Tibial artery (tissue), 4 donors: ENCODE data around the gene ANKRD66.
"Not testable (repeated sequence)": the region's sequence is repeated elsewhere in the genome, so short reads cannot be mapped to it uniquely, and the experiment has no call there.

Experiments used
- DNase-seq, 2 donors: peaks; one replicate each; pipeline ENCODE4 v3.0.0-alpha.2; 2019
- H3K27ac ChIP-seq, 2 donors: fragments of 200-600 bp; sonication (generic) in 1 of 2; 1 replicate in 1 of 2; 2 replicates in 1 of 2; pipeline ENCODE4 v1.5.1; 2018 to 2019; ENCODE audit warnings: mild to moderate bottlenecking in 1 of 2
- H3K27me3 ChIP-seq, 2 donors: fragments of 200-600 bp; sonication (generic) in 1 of 2; one replicate each; pipeline versions ENCODE4 v1.5.1 to v1.6.0; 2016 to 2019
- H3K36me3 ChIP-seq, 3 donors: fragments of 200-600 bp; sonication (generic) in 2 of 3; one replicate each; pipeline ENCODE4 v1.5.1; 2016 to 2019; ENCODE audit warnings: mild to moderate bottlenecking in 2 of 3
- H3K4me1 ChIP-seq, 4 donors: fragments of 200-600 bp; sonication (generic) in 2 of 4; 1 replicate in 3 of 4; 2 replicates in 1 of 4; pipeline ENCODE4 v1.5.1; 2016 to 2019
- H3K4me3 ChIP-seq, 2 donors: fragments of 200-600 bp; sonication (generic) in 1 of 2; 1 replicate in 1 of 2; 2 replicates in 1 of 2; pipeline ENCODE4 v1.5.1; 2018 to 2019; ENCODE audit warnings: mild to moderate bottlenecking in 2 of 2
- H3K9me3 ChIP-seq, 3 donors: fragments of 200-600 bp; sonication (generic) in 1 of 3; one replicate each; pipeline ENCODE4 v1.5.1; 2016 to 2019
- intact Hi-C: fragments of 100-400 bp; cut with DNase I; formaldehyde crosslinking; loops from one replicate; pipeline ENCODE4 v1.15.0; 2023; ENCODE audit warnings: low total_unique reads
- TF ChIP-seq, protein P1 (sequence below), 2 experiments: fragments of 200-600 bp in 1 of 2; fragments of 450-650 bp in 1 of 2; IDR thresholded peaks; one replicate each; pipeline ENCODE4 v1.5.1; 2017 to 2019; ENCODE audit warnings: antibody characterized with exemption in 2 of 2, mild to moderate bottlenecking in 1 of 2, moderate library complexity in 1 of 2

Gene ANKRD66

DNA sequence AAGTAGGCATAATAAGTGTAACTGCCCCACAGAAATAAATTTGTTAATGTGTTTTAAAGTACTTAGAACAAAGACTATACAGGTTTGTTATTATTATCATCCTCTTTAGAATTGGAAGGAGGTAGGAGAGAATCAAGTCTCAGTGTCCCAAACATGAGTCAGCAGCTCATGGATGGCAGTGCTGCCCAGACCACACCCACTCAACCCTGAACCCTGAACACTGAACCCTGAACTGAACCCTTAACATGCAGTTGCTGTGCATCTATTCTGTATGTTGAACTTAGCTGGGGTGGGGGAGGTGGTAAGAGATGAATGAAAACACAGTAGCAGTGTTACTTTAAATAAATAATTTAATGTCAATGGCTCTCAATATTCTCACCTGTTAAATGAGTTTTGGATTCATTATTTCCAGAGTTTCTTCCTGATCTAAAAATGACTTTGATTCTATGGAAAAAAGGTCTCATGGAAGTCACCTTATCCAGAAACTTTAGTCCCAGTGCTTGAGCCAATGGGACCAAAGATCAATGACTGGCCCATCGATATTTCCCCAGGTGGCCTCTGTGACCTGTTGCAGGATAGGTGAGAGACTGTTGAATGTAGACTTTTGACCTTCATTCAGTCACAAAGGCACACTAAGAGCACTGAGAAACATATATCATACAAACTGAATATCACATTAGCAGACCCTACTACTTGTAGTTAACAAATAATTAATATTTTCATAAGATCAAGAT lies 3.1 kb upstream of the ANKRD66 start:
- H3K27ac ChIP-seq = no peak overlapping the region
- H3K4me1 ChIP-seq = no peaks in the 10 kb centered on the region
- no peaks in the 10 kb centered on the region for H3K9me3 ChIP-seq
- TF ChIP-seq, protein P1, sequence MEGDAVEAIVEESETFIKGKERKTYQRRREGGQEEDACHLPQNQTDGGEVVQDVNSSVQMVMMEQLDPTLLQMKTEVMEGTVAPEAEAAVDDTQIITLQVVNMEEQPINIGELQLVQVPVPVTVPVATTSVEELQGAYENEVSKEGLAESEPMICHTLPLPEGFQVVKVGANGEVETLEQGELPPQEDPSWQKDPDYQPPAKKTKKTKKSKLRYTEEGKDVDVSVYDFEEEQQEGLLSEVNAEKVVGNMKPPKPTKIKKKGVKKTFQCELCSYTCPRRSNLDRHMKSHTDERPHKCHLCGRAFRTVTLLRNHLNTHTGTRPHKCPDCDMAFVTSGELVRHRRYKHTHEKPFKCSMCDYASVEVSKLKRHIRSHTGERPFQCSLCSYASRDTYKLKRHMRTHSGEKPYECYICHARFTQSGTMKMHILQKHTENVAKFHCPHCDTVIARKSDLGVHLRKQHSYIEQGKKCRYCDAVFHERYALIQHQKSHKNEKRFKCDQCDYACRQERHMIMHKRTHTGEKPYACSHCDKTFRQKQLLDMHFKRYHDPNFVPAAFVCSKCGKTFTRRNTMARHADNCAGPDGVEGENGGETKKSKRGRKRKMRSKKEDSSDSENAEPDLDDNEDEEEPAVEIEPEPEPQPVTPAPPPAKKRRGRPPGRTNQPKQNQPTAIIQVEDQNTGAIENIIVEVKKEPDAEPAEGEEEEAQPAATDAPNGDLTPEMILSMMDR (IDR thresholded peaks at IDR 0.05) = no peak
- no peak for DNase-seq
- no peaks in the 10 kb centered on the region for H3K27me3 ChIP-seq
- intact Hi-C loops = no loop called here
- no peak overlapping the region for H3K4me3 ChIP-seq
- H3K36me3 ChIP-seq = no peaks in the 10 kb centered on the region

DNA sequence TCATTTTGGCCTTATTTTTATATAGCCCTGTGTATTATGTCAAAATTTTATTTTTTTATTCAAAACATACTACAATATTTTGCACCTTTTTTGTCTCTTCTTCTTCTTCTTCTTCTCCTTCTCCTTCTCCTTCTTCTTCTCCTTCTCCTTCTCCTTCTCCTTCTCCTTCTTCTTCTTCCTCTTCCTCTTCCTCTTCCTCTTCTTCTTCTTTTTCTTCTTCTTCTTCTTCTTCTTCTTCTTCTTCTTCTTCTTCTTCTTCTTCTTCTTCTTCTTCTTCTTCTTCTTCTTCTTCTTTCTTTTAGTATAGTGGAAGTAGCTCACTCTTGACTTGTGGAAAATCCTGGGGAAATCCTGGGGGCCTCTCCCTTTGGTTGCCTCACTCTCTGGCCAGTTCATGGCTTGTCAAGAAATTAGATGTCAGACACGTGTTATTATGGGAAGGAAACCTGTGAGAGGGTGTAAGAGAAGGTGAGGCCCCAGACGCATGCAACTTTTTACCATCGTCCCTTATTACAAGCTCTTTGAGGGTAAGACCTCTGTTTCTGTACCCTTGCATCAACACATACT lies 2.5 kb upstream of the ANKRD66 start:
- H3K36me3 ChIP-seq, H3K27me3 ChIP-seq, DNase-seq, H3K9me3 ChIP-seq, intact Hi-C loops, H3K4me1 ChIP-seq, H3K27ac ChIP-seq, H3K4me3 ChIP-seq: not testable (repeated sequence)

DNA sequence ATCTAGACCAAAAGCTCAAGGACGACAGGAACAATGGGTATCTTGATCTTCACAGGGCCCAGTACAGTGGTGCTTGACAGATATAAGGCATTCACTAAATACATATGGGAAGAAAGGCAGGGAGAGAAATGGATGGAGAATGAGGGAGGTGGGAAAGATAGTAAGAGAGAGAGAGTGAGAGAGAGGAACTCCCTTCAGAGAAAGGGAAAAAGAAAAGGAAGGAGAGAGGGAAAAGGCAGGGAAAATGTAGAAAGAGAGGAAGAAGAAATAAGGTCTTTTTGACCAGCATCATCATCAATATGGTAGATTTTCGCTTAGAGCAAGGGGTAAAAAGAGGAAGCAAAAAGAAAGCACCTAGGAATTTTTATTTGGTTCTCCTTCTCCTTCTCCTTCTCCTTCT lies 760 bp upstream of the ANKRD66 start:
- no peaks in the 10 kb centered on the region for H3K27me3 ChIP-seq
- no peak for DNase-seq
- H3K27ac ChIP-seq = no peak overlapping the region
- no peaks in the 10 kb centered on the region for H3K9me3 ChIP-seq
- intact Hi-C loops = no loop called here
- no peaks in the 10 kb centered on the region for H3K36me3 ChIP-seq
- no peak overlapping the region for H3K4me3 ChIP-seq
- TF ChIP-seq, protein P1 (IDR thresholded peaks at IDR 0.05) = no peak
- H3K4me1 ChIP-seq = no peaks in the 10 kb centered on the region

DNA sequence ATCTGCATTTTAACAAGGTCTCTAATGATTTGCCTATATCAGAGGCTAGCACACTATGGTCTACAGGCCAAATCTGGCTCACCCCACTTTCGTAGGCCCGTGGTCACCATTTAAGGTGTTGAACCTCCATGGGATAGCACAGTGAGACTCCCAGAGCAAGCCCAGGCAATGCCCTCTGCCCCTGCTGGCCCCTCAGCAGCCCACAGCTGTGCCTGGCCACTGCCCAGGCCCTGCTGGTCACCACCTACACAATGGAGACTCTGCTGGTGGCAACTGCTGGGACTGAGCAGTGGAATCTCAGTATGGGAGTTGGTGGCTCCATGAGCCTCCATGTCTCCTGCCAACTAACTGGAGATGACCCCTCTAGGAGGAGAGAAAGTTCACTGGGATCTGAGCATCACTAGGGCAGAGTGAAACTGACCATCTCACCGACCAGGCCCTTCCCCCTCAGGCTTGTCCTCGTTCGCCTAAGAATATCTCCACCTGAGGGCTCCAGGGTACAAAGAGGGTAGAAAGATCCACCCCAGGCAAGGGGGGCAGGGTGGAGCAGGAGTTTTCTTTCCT lies 2.3 kb downstream of the ANKRD66 start:
- no peak overlapping the region for H3K27ac ChIP-seq
- H3K36me3 ChIP-seq = no peaks in the 10 kb centered on the region
- no peaks in the 10 kb centered on the region for H3K9me3 ChIP-seq
- DNase-seq = no peak
- TF ChIP-seq, protein P1 (IDR thresholded peaks at IDR 0.05) = no peak
- no peaks in the 10 kb centered on the region for H3K4me1 ChIP-seq
- no peaks in the 10 kb centered on the region for H3K27me3 ChIP-seq
- intact Hi-C loops = no loop called here
- no peak overlapping the region for H3K4me3 ChIP-seq

DNA sequence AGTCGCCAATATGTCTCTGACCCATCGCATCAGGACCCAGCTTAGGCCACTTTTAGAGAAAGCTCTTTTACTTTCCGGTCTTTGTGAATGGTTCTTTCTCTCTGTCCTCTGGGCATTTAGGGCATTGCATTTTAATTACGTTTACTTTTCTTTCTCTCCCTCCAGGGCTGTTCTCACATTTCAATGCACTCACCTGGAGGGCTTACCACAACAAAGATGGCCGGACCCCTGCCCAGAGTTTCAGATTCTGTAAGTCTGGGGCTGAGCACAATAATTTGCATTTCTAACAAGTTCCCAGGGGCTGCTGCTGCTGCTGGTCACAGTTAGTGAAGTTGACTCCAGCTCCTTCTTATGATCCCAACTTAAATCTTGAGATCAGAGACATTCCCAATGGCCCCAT lies 3.0 kb downstream of the ANKRD66 start:
- intact Hi-C loops = no loop called here
- no peak overlapping the region for H3K4me3 ChIP-seq
- TF ChIP-seq, protein P1 (IDR thresholded peaks at IDR 0.05) = no peak
- no peak overlapping the region for H3K27ac ChIP-seq
- DNase-seq = no peak
- H3K27me3 ChIP-seq = no peaks in the 10 kb centered on the region
- H3K9me3 ChIP-seq = no peaks in the 10 kb centered on the region
- no peaks in the 10 kb centered on the region for H3K36me3 ChIP-seq
- H3K4me1 ChIP-seq = no peaks in the 10 kb centered on the region

DNA sequence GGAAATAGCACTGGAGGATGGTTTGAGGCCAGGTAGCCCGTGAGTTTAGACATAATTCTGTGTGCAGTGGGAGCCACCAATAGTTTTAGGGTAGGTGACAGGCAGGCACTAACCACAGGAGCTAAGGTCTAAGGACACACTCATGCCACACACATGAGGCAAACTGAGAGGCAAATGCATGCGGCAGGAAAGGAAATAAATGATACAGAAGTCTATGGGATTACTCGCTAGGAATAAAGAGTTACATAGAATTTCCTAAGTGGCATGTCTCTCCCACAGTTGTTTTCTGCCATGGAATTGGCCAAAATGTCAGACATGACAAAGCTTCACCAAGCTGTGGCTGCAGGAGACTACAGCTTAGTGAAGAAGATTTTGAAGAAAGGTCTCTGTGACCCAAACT lies 4.9 kb downstream of the ANKRD66 start:
- no peaks in the 10 kb centered on the region for H3K36me3 ChIP-seq
- H3K4me3 ChIP-seq = no peak overlapping the region
- no peaks in the 10 kb centered on the region for H3K27me3 ChIP-seq
- intact Hi-C loops = no loop called here
- no peaks in the 10 kb centered on the region for H3K9me3 ChIP-seq
- no peaks in the 10 kb centered on the region for H3K4me1 ChIP-seq
- no peak overlapping the region for H3K27ac ChIP-seq
- no peak for DNase-seq
- TF ChIP-seq, protein P1 (IDR thresholded peaks at IDR 0.05) = no peak
